A673 (cell line): ENCODE results near the gene F8. TPM values are rescaled to one million over a fixed set of nuclear protein-coding genes. Genes with fewer than 3 reads are reported as not detected.
A peak's percentile ranks its signal among the peaks of the same experiment; 100 is the strongest.
"Not testable (repeated sequence)": the region's sequence is repeated elsewhere in the genome, so short reads cannot be mapped to it uniquely, and the experiment has no call there.

Source experiments
- BruUV-seq: library from RNA; stranded (reverse); fragments of 400-500 nt; replicated peaks from 2 replicates; lab custom pipeline; 2021; lab: Mats Ljungman, UMichigan
- CTCF ChIA-PET: fragments of 300-600 bp; sonication (Branson Sonifier 250); formaldehyde crosslinking; loops from one replicate; lab custom pipeline; 2022; ENCODE audit warnings: antibody characterized with exemption; lab: Charles Lee
- POLR2A ChIA-PET: fragments of 300-600 bp; sonication (Branson Sonifier 250); formaldehyde crosslinking; loops from one replicate; lab custom pipeline; 2022; ENCODE audit warnings: antibody characterized with exemption; ENCODE audit not compliant: low non-redundant PET; lab: Charles Lee
- DNase-seq: peaks from one replicate; pipeline ENCODE4 v3.0.0-alpha.2; 2015; ENCODE audit warnings: low spot score
- H3K27ac ChIP-seq: fragments of 200-600 bp; sonication (generic); 2 replicates; pipeline ENCODE4 v1.5.1; 2016; ENCODE audit warnings: mixed run types, low read depth, mild to moderate bottlenecking, mixed read lengths, antibody characterized with exemption, low read length; ENCODE audit not compliant: poor library complexity, severe bottlenecking
- H3K27me3 ChIP-seq: fragments of 200-600 bp; sonication (generic); replicated peaks from 2 replicates; pipeline ENCODE4 v1.6.1; 2017; ENCODE audit warnings: mixed run types, low read depth, mild to moderate bottlenecking, mixed read lengths, antibody characterized with exemption, low read length; ENCODE audit not compliant: insufficient read depth, poor library complexity
- H3K36me3 ChIP-seq: fragments of 200-600 bp; sonication (generic); 2 replicates; pipeline ENCODE4 v1.6.1; 2016; ENCODE audit warnings: mixed run types, mild to moderate bottlenecking, mixed read lengths, antibody characterized with exemption, low read length; ENCODE audit not compliant: insufficient read depth, poor library complexity, severe bottlenecking
- H3K4me1 ChIP-seq: fragments of 200-600 bp; sonication (generic); 2 replicates; pipeline ENCODE4 v1.6.1; 2017; ENCODE audit warnings: mixed run types, mild to moderate bottlenecking, mixed read lengths, antibody characterized with exemption, low read length; ENCODE audit not compliant: insufficient read depth, poor library complexity, severe bottlenecking
- H3K4me3 ChIP-seq: fragments of 200-600 bp; sonication (generic); 2 replicates; pipeline ENCODE4 v1.5.1; 2016; ENCODE audit warnings: low read depth, mixed run types, mild to moderate bottlenecking, mixed read lengths, low read length; ENCODE audit not compliant: poor library complexity, severe bottlenecking
- H3K9me3 ChIP-seq: fragments of 200-600 bp; sonication (generic); 2 replicates; pipeline ENCODE4 v1.6.1; 2016; ENCODE audit warnings: mixed run types, low read depth, mild to moderate bottlenecking, mixed read lengths, antibody characterized with exemption, low read length; ENCODE audit not compliant: poor library complexity, severe bottlenecking
- EZH2 ChIP-seq: fragments of 200-600 bp; sonication (generic); IDR thresholded peaks from 2 replicates; pipeline ENCODE4 v1.6.1; 2017; ENCODE audit warnings: borderline replicate concordance, low read depth, mild to moderate bottlenecking, mixed read lengths, antibody characterized with exemption, low read length; ENCODE audit not compliant: poor library complexity, severe bottlenecking
- intact Hi-C: fragments of 100-400 bp; cut with micrococcal nuclease; formaldehyde crosslinking; loops from one replicate; pipeline ENCODE4 v1.10.0; 2022; ENCODE audit not compliant: unreplicated experiment
- total RNA-seq: library from RNA; stranded (reverse); gene quantifications from 2 replicates; pipeline ENCODE4 v1.2.3, GENCODE V29; 2021
- TF ChIP-seq, protein P1 (sequence below): fragments of 300-800, 200-600 bp; sonication (generic); conservative IDR thresholded peaks from 2 replicates; pipeline ENCODE4 v1.5.1; 2017; ENCODE audit warnings: low read depth, mild to moderate bottlenecking, antibody characterized with exemption, low read length, moderate library complexity, mixed read lengths

Gene F8
- total RNA-seq, 1 experiment from 2014 or later, result 1.1 TPM

DNA sequence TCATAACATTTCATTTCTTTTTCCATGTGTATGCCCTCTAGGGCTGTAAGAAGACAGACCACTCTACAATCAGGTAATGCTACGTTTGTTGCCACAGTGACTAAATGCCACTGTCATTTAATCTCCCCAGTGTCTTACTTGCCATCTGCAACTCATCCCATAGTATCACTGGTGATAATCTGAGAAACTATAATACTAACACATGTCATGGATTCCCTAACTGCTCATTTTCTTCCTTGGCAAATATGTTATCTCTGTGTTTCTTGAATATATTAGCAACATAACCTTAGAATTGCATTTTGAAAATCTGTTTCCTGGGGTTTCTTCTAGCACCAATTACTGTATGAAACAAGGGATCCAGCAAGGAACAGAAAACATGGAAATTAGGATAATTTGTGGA, 130.2 kb downstream of the F8 start:
- POLR2A ChIA-PET, result no interaction called here
- no TSS peak for BruUV-seq
- no peak for TF ChIP-seq EZH2
- TF ChIP-seq, protein P1, sequence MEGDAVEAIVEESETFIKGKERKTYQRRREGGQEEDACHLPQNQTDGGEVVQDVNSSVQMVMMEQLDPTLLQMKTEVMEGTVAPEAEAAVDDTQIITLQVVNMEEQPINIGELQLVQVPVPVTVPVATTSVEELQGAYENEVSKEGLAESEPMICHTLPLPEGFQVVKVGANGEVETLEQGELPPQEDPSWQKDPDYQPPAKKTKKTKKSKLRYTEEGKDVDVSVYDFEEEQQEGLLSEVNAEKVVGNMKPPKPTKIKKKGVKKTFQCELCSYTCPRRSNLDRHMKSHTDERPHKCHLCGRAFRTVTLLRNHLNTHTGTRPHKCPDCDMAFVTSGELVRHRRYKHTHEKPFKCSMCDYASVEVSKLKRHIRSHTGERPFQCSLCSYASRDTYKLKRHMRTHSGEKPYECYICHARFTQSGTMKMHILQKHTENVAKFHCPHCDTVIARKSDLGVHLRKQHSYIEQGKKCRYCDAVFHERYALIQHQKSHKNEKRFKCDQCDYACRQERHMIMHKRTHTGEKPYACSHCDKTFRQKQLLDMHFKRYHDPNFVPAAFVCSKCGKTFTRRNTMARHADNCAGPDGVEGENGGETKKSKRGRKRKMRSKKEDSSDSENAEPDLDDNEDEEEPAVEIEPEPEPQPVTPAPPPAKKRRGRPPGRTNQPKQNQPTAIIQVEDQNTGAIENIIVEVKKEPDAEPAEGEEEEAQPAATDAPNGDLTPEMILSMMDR, result no peak
- Histone ChIP-seq H3K27ac (no peak overlapping the region), H3K9me3 (no peaks in the 10 kb centered on the region), H3K36me3 (no peaks in the 10 kb centered on the region), H3K4me3 (no peak overlapping the region), H3K4me1 (peaks cover 5% of the 10 kb centered on the region), H3K27me3 (no peaks in the 10 kb centered on the region)
- no peak for DNase-seq
- intact Hi-C loops, result no loop called here
- CTCF ChIA-PET, result no interaction called here

DNA sequence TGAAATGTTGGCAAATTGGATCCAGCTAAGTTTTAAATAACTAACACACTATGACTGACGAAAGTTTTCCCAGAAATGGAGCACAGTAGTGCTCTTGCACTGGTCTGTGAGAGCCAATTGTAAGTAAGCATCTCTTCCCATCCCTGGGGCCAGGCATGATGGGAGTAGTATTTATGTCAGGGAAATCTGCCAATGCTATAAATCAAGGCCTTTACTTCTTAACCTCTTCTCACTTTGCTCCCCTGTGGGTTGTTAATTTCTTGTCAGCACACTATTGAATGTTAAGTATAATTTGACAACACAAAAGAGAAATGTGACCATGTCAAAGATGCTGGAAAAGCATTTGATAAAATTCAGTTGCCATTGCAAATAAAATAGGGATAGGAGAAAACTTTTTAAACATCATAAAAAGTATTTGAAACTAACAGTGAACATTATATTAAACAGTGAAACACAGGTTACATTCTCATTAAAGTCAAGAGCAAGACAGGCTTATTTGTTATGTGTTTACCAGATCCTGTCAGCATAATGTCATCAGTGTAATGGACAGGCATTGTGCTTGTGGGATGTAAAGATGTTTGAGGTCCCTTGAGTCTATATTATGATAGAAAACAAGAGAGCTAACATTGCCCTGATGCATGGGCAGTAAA, 131.4 kb downstream of the F8 start:
- CTCF ChIA-PET, result no interaction called here

DNA sequence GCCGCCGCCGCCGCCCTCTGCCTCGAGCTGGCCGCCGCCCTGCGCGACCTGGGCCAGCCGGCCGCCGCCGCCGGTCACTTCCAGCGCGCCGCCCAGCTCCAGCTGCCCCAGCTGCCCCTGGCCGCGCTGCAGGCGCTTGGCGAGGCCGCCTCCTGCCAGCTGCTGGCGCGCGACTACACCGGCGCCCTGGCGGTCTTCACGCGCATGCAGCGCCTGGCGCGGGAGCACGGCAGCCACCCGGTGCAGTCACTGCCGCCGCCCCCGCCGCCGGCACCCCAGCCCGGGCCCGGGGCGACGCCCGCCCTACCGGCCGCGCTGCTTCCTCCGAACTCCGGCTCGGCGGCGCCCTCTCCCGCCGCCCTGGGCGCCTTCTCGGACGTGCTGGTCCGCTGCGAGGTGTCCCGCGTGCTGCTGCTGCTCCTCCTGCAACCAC, 135.7 kb downstream of the F8 start:
- H3K27me3 ChIP-seq, DNase-seq, H3K9me3 ChIP-seq, CTCF ChIA-PET, H3K4me1 ChIP-seq, H3K36me3 ChIP-seq, POLR2A ChIA-PET, BruUV-seq, H3K4me3 ChIP-seq, intact Hi-C loops, H3K27ac ChIP-seq: not testable (repeated sequence)

More for the DNA sequence above, 131.4 kb downstream of the F8 start:
- POLR2A ChIA-PET, result no interaction called here
- H3K4me3 ChIP-seq, result no peak overlapping the region
- H3K36me3 ChIP-seq, result no peaks in the 10 kb centered on the region
- no TSS peak for BruUV-seq
- peak; percentile 53 for DNase-seq
- no peaks in the 10 kb centered on the region for H3K27me3 ChIP-seq
- no peaks in the 10 kb centered on the region for H3K9me3 ChIP-seq
- intact Hi-C loops, result no loop called here
- TF ChIP-seq, protein P1, result no peak
- TF ChIP-seq EZH2, result no peak
- no peak overlapping the region for H3K27ac ChIP-seq
- H3K4me1 ChIP-seq, result peaks cover 5% of the 10 kb centered on the region

DNA sequence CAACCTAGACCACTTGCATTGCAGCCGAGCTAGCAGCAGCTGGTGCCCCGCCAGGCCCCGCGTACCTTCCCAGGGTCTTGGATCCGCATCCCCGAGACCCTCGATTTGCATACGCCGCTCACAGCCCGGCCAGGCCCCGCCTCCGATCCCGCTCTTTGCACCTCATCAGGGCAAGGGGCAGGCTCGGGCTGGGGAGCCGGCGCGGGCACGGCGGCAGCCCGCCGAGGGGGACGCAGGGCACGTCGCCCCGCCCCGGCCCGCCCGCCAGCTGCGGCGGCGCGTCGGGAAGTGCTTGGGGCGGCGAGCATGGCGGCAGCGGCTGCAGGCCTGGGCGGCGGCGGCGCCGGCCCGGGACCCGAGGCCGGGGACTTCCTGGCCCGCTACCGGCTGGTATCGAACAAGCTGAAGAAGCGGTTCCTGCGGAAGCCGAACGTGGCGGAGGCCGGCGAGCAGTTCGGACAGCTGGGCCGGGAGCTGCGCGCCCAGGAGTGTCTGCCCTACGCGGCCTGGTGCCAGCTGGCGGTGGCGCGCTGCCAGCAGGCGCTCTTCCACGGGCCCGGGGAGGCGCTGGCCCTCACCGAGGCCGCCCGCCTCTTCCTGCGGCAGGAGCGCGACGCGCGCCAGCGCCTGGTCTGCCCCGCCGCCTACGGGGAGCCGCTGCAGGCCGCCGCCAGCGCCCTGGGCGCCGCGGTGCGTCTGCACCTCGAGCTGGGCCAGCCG, 136.3 kb downstream of the F8 start, which contains the start of gene F8A1:
Gene F8A1, plus strand, starts transcription at position 287 of the 720 bp plus-strand sequence. Its CDS starts 20 bp downstream, at position 307.
- H3K4me1 ChIP-seq, H3K27me3 ChIP-seq, H3K27ac ChIP-seq, intact Hi-C loops, H3K9me3 ChIP-seq, DNase-seq, CTCF ChIA-PET, H3K4me3 ChIP-seq, BruUV-seq, H3K36me3 ChIP-seq, POLR2A ChIA-PET: not testable (repeated sequence)

DNA sequence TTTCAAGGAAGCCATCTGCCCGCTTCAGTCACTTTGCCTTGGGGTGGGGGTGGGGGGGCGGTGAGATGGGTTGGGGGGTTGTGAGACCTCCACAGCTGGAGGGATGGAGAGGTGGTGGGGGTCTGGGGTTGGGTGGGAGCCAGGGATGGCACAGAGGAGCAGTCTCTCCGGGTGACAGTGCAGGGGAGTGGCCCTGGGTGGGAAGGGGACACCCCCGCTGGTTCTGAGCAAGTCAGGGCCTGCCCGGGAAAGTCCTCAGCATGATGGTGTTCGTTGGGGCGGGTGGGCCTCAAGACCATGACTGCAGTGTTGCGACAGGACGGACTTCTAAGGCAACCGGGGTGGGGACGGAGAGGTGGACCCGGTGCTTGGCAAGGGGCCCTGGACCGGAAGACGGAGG, 137.0 kb downstream of the F8 start:
- DNase-seq, POLR2A ChIA-PET, CTCF ChIA-PET, H3K27ac ChIP-seq, H3K36me3 ChIP-seq, BruUV-seq, intact Hi-C loops, H3K4me1 ChIP-seq, H3K27me3 ChIP-seq, H3K4me3 ChIP-seq, H3K9me3 ChIP-seq: not testable (repeated sequence)

DNA sequence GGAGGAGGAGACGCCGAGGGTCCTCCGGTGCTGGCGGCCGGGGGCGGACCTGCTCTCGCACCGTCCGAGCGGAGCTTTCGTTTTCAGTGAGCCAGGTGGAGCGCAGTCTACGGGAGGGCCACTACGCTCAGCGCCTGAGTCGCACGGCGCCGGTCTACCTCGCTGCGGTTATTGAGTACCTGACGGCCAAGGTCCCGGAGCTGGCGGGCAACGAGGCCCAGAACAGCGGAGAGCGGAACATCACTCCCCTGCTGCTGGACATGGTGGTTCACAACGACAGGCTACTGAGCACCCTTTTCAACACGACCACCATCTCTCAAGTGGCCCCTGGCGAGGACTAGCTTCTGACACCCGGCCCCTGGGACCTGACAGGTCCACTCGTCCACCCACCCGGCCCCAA, 137.5 kb downstream of the F8 start:
- H3K9me3 ChIP-seq, H3K27ac ChIP-seq, H3K27me3 ChIP-seq, CTCF ChIA-PET, H3K4me3 ChIP-seq, POLR2A ChIA-PET, BruUV-seq, H3K4me1 ChIP-seq, DNase-seq, intact Hi-C loops, H3K36me3 ChIP-seq: not testable (repeated sequence)
